ENCODE data around the gene HOXD1. TPM values are rescaled to one million over a fixed set of nuclear protein-coding genes. Genes with fewer than 3 reads are reported as not detected.

The HOXD1 gene
- total RNA-seq, 1 experiment from 2014 or later, result not detected

DNA sequence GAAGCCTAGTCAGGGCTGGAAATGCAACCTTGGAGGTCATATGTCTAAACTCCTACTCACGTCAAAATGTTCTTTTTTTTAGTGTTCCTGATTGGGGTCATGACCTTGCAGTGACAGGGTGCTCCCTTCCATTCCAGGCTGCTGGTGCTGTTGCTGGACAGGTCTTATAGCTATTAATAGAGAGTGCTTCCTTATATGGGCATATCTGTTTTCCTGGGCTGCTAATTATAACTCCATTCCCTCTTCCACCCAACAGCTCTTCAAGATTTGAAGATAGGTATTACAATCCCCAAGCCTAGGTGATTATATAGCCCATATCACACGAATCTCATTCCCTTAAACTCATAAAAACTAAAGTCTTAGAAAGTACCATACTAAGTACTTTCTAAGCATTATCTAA, 18.8 kb upstream of the HOXD1 start:
- Histone ChIP-seq H3K23me2 (ENCODE audit: insufficient read length, low read depth, low read length, poor library complexity, severe bottlenecking) (no peaks in the 10 kb centered on the region), H2AK5ac (ENCODE audit: insufficient read length, low read length) (no peak overlapping the region), H3T11ph (ENCODE audit: low read length) (no peak overlapping the region), H3K4me2 (ENCODE audit: insufficient read depth, insufficient read length, low read length) (no peak overlapping the region), H3K56ac (ENCODE audit: insufficient read length, low read depth, low read length) (no peak overlapping the region), H3K4me1 (ENCODE audit: insufficient read depth, low read length) (no peaks in the 10 kb centered on the region), H2BK20ac (ENCODE audit: low read depth, low read length, poor library complexity, severe bottlenecking) (no peak overlapping the region), H3K23ac (ENCODE audit: insufficient read length, low read depth, low read length) (no peak overlapping the region), H4K5ac (ENCODE audit: insufficient read length, low read depth, low read length) (no peak overlapping the region), H4K91ac (ENCODE audit: insufficient read length, low read depth, low read length) (no peak overlapping the region), H3K79me1 (ENCODE audit: insufficient read depth, low read depth, low read length, poor library complexity, severe bottlenecking) (no peaks in the 10 kb centered on the region), H3K18ac (ENCODE audit: insufficient read length, low read depth, low read length) (no peak overlapping the region), H3K79me2 (ENCODE audit: insufficient read depth, low read length) (no peaks in the 10 kb centered on the region), H3K27me3 (ENCODE audit: insufficient read depth, low read length) (peaks cover 97% of the 10 kb centered on the region), H3K27ac (ENCODE audit: insufficient read length, low read depth, low read length) (no peak overlapping the region), H3K9me3 (ENCODE audit: control insufficient read depth, low read depth, low read length) (no peaks in the 10 kb centered on the region), H4K8ac (replicated peaks; ENCODE audit: insufficient read length, low read depth, low read length) (no peak overlapping the region), H4K20me1 (ENCODE audit: control insufficient read depth, insufficient read depth, insufficient read length) (no peaks in the 10 kb centered on the region), H3K4ac (ENCODE audit: low read depth, low read length) (no peak overlapping the region), H2BK15ac (ENCODE audit: low read depth, low read length) (no peak overlapping the region), H2BK120ac (ENCODE audit: low read depth, low read length, poor library complexity, severe bottlenecking) (no peak overlapping the region), H2BK12ac (ENCODE audit: insufficient read length, low read depth, low read length) (no peak overlapping the region), H3K9ac (ENCODE audit: extremely low read depth, insufficient read length, low read length) (no peak overlapping the region), H2BK5ac (ENCODE audit: insufficient read length, low read length) (no peak overlapping the region), H3K14ac (ENCODE audit: insufficient read depth, low read length) (no peak overlapping the region), H2AFZ (ENCODE audit: low read length) (no peak overlapping the region)
- no peak overlapping the region for H3K4me3 Mint-ChIP-seq
- peaks cover 100% of the 10 kb centered on the region for H3K27me3 Mint-ChIP-seq (ENCODE audit: low read depth)
- peaks cover 2 to 23% of the 10 kb centered on the region in 2 experiments; a peak in 3 of 4 replicates for H3K4me1 Mint-ChIP-seq
- TF ChIP-seq, protein P1, sequence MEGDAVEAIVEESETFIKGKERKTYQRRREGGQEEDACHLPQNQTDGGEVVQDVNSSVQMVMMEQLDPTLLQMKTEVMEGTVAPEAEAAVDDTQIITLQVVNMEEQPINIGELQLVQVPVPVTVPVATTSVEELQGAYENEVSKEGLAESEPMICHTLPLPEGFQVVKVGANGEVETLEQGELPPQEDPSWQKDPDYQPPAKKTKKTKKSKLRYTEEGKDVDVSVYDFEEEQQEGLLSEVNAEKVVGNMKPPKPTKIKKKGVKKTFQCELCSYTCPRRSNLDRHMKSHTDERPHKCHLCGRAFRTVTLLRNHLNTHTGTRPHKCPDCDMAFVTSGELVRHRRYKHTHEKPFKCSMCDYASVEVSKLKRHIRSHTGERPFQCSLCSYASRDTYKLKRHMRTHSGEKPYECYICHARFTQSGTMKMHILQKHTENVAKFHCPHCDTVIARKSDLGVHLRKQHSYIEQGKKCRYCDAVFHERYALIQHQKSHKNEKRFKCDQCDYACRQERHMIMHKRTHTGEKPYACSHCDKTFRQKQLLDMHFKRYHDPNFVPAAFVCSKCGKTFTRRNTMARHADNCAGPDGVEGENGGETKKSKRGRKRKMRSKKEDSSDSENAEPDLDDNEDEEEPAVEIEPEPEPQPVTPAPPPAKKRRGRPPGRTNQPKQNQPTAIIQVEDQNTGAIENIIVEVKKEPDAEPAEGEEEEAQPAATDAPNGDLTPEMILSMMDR (conservative IDR thresholded peaks at IDR 0.05), result no peak
- no peak for DNase-seq
- no peaks in the 10 kb centered on the region; a peak in 1 of 7 replicates for H3K36me3 Mint-ChIP-seq (ENCODE audit: insufficient read depth in 1 of 3, low read depth in 3 of 3)
- no CpG with 5 or more reads among the region's 2 CpGs for WGBS (ENCODE audit: extremely low coverage, insufficient read length, low lambda C conversion rate)
- H3K9me3 Mint-ChIP-seq, result peaks cover 0 to 12% of the 10 kb centered on the region in 2 experiments; a peak in 3 of 5 replicates
- no peak overlapping the region for H3K27ac Mint-ChIP-seq
